NT2/D1 (cell line): Measurements from ENCODE around the gene IL13RA1.

ENCODE experiments used
- YY1 ChIP-seq: IDR thresholded peaks from 2 replicates; pipeline ENCODE4 v1.6.1; 2011; ENCODE audit not compliant: insufficient read length, insufficient read depth
- ZNF274 ChIP-seq: IDR thresholded peaks from 2 replicates; pipeline ENCODE4 v1.6.1; 2011; ENCODE audit warnings: mild to moderate bottlenecking, low read depth, low read length

DNA sequence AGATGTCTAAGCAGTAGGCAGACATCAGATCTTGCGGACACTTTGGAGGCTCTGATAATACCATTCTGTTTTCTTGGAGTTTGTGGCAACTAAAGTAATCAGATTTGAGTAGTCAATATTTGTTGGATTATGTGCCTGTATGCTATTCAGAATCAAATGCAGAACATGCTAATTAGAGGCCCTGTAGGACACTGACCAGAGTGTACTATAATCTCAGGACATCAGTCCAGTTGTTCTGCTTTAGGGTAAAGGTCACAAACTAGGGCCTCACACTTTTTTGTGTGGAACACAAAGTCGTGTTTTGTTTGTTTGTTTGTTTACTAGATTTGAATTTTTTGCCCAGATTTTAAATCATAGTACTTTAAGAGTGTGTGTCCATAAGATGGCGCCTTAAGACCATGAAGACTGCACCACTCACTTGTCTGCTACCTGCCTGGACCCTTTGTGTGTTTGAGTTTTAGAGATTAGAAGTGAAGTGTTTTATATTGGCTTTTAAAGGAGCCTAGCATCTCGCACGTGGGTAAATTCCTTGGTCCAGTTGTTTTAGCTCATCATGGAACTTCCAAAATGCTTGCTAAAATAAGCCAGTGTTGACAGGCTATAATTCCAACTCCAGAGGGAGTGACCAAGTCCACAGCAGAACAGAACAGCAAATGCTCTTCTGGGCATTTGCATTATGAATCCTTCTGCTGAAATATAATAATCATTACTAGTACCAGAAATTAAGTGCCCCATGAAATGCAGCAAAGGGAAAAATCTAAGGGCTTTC, 34.7 kb downstream of the IL13RA1 start:
- TF ChIP-seq YY1 (no peak), ZNF274 (no peak)
